Vagina (tissue), 2 donors: ENCODE results near the gene HSD17B2. TPM values are rescaled to one million over a fixed set of nuclear protein-coding genes. Genes with fewer than 3 reads are reported as not detected.
"Not testable (repeated sequence)": the region's sequence is repeated elsewhere in the genome, so short reads cannot be mapped to it uniquely, and the experiment has no call there.

ENCODE experiments used
- DNase-seq, 2 donors: peaks; one replicate each; pipeline ENCODE4 v3.0.0-alpha.2; 2017; ENCODE audit errors: extremely low spot score in 2 of 2
- H3K27ac ChIP-seq: fragments of 200-600 bp; sonication (generic); one replicate; pipeline ENCODE4 v1.5.1; 2019
- H3K27me3 ChIP-seq: fragments of 200-600 bp; sonication (generic); one replicate; pipeline ENCODE4 v1.5.1; 2019
- H3K36me3 ChIP-seq, 2 donors: fragments of 200-600 bp; sonication (generic); one replicate each; pipeline ENCODE4 v1.5.1; 2017 to 2019
- H3K4me1 ChIP-seq: fragments of 200-600 bp; sonication (generic); one replicate; pipeline ENCODE4 v1.5.1; 2019
- H3K4me3 ChIP-seq, 2 donors: fragments of 200-600 bp; sonication (generic); 1 replicate in 1 of 2; 2 replicates in 1 of 2; pipeline ENCODE4 v1.5.1; 2016 to 2019
- H3K9me3 ChIP-seq: fragments of 200-600 bp; sonication (generic); one replicate; pipeline ENCODE4 v1.5.1; 2019
- POLR2A ChIP-seq, 2 donors: fragments of 450-650 bp; IDR thresholded peaks; one replicate each; pipeline ENCODE4 v1.6.1; 2017; ENCODE audit warnings: antibody characterized with exemption in 2 of 2, mild to moderate bottlenecking in 2 of 2, moderate library complexity in 2 of 2
- POLR2AphosphoS5 ChIP-seq, 2 donors: sonication (generic); formaldehyde crosslinking; IDR thresholded peaks; one replicate each; pipeline ENCODE4 v1.9.0; 2017; ENCODE audit warnings: antibody characterized with exemption in 2 of 2, mild to moderate bottlenecking in 2 of 2, low read depth in 1 of 2; ENCODE audit not compliant: insufficient read depth in 1 of 2
- intact Hi-C: fragments of 100-400 bp; cut with DNase I; formaldehyde crosslinking; loops from one replicate; pipeline ENCODE4 v1.15.1; 2023
- total RNA-seq: library from RNA; depleted of rRNA; stranded (reverse); fragments of >200 nt; gene quantifications from one replicate; pipeline ENCODE4 v1.2.3, GENCODE V29; 2016
- TF ChIP-seq, protein P1 (sequence below), 3 experiments: fragments of 450-650 bp in 2 of 3; fragments of 200-600 bp in 1 of 3; sonication (generic) in 1 of 3; IDR thresholded peaks; one replicate each; pipeline ENCODE4 v1.5.1; 2017 to 2019; ENCODE audit warnings: antibody characterized with exemption in 3 of 3, mild to moderate bottlenecking in 2 of 3, moderate library complexity in 2 of 3

HSD17B2 gene
- total RNA-seq, 1 donor from 2014 or later, result 2.9 TPM

DNA sequence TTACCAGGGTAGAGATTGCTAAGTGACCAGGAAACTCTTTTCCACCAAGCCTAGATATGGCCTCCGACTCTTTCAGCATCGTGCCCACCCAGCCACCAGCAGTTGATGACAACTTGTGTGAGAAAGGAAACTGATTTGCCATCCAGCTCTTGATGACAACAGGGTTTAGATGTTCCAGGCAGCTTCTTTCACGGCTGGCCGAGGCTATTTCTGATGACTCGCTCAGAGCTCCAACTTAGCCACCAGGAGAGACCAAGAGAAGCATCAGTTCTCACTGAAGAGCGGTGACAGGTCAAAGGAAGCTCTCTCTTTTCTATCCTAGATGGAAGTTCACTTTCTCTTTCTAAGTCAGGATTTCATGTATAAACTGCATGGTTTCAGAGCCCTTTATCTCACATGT, 73.7 kb downstream of the HSD17B2 start:
- Histone ChIP-seq H3K36me3 (no peaks in the 10 kb centered on the region), H3K27ac (no peak overlapping the region), H3K4me1 (no peaks in the 10 kb centered on the region), H3K4me3 (no peak overlapping the region), H3K27me3 (no peaks in the 10 kb centered on the region), H3K9me3 (no peaks in the 10 kb centered on the region)
- intact Hi-C loops, result no loop called here
- DNase-seq, result no peak
- no peak for TF ChIP-seq POLR2AphosphoS5 (IDR thresholded peaks at IDR 0.05; ENCODE audit: insufficient read depth in 1 of 2, low read depth in 1 of 2)
- TF ChIP-seq, protein P1, sequence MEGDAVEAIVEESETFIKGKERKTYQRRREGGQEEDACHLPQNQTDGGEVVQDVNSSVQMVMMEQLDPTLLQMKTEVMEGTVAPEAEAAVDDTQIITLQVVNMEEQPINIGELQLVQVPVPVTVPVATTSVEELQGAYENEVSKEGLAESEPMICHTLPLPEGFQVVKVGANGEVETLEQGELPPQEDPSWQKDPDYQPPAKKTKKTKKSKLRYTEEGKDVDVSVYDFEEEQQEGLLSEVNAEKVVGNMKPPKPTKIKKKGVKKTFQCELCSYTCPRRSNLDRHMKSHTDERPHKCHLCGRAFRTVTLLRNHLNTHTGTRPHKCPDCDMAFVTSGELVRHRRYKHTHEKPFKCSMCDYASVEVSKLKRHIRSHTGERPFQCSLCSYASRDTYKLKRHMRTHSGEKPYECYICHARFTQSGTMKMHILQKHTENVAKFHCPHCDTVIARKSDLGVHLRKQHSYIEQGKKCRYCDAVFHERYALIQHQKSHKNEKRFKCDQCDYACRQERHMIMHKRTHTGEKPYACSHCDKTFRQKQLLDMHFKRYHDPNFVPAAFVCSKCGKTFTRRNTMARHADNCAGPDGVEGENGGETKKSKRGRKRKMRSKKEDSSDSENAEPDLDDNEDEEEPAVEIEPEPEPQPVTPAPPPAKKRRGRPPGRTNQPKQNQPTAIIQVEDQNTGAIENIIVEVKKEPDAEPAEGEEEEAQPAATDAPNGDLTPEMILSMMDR (IDR thresholded peaks at IDR 0.05), result no peak
- TF ChIP-seq POLR2A (IDR thresholded peaks at IDR 0.05), result no peak

DNA sequence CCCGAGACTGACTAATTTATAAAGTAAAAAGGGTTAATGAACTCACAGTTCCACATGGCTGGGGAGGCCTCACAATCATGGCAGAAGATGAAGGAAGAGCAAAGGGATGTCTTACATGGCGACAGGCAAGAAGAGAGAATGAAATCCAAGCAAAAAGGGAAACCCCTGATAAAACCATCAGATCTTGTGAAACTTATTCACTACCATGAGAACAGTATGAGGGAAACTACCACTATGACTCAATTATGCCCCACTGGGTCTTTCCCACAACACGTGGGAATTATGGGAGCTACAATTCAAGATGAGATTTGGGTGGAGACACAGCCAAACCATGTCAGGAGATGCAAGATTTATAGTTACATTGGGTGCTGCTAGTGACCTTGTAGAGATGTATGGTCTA, 74.2 kb downstream of the HSD17B2 start:
- H3K9me3 ChIP-seq, H3K4me3 ChIP-seq, H3K4me1 ChIP-seq, DNase-seq, H3K27me3 ChIP-seq, H3K27ac ChIP-seq, H3K36me3 ChIP-seq, intact Hi-C loops: not testable (repeated sequence)

GRCh38 chr16:82111944-82112343, 76.9 kb downstream of the HSD17B2 start:
- intact Hi-C loops, result no loop called here
- no peaks in the 10 kb centered on the region for H3K9me3 ChIP-seq
- H3K27me3 ChIP-seq, result no peaks in the 10 kb centered on the region
- H3K4me3 ChIP-seq, result no peak overlapping the region
- H3K4me1 ChIP-seq, result no peaks in the 10 kb centered on the region
- TF ChIP-seq POLR2AphosphoS5 (IDR thresholded peaks at IDR 0.05; ENCODE audit: insufficient read depth in 1 of 2, low read depth in 1 of 2), result no peak
- TF ChIP-seq, protein P1 (IDR thresholded peaks at IDR 0.05), result no peak
- TF ChIP-seq POLR2A (IDR thresholded peaks at IDR 0.05), result no peak
- no peak for DNase-seq
- no peaks in the 10 kb centered on the region for H3K36me3 ChIP-seq
- H3K27ac ChIP-seq, result no peak overlapping the region

GRCh38 chr16:82113741-82114140, 78.7 kb downstream of the HSD17B2 start:
- intact Hi-C loops, result no loop called here
- TF ChIP-seq POLR2AphosphoS5 (IDR thresholded peaks at IDR 0.05; ENCODE audit: insufficient read depth in 1 of 2, low read depth in 1 of 2), result no peak
- TF ChIP-seq, protein P1 (IDR thresholded peaks at IDR 0.05), result no peak
- no peak for TF ChIP-seq POLR2A (IDR thresholded peaks at IDR 0.05)

GRCh38 chr16:82116535-82116934, 81.5 kb downstream of the HSD17B2 start:
- TF ChIP-seq POLR2AphosphoS5 (IDR thresholded peaks at IDR 0.05; ENCODE audit: insufficient read depth in 1 of 2, low read depth in 1 of 2) (no peak), POLR2A (IDR thresholded peaks at IDR 0.05) (no peak)
- TF ChIP-seq, protein P1 (IDR thresholded peaks at IDR 0.05), result no peak
- intact Hi-C loops, result no loop called here
- no peak for DNase-seq
- no peaks in the 10 kb centered on the region for H3K4me1 ChIP-seq
- no peak overlapping the region for H3K27ac ChIP-seq
- H3K4me3 ChIP-seq, result no peak overlapping the region
- H3K36me3 ChIP-seq, result no peaks in the 10 kb centered on the region
- no peaks in the 10 kb centered on the region for H3K9me3 ChIP-seq
- no peaks in the 10 kb centered on the region for H3K27me3 ChIP-seq

More at GRCh38 chr16:82113741-82114140, 78.7 kb downstream of the HSD17B2 start:
- no peaks in the 10 kb centered on the region for H3K4me1 ChIP-seq
- no peaks in the 10 kb centered on the region for H3K27me3 ChIP-seq
- DNase-seq, result no peak
- no peak overlapping the region for H3K4me3 ChIP-seq
- H3K9me3 ChIP-seq, result no peaks in the 10 kb centered on the region
- no peaks in the 10 kb centered on the region for H3K36me3 ChIP-seq
- no peak overlapping the region for H3K27ac ChIP-seq

DNA sequence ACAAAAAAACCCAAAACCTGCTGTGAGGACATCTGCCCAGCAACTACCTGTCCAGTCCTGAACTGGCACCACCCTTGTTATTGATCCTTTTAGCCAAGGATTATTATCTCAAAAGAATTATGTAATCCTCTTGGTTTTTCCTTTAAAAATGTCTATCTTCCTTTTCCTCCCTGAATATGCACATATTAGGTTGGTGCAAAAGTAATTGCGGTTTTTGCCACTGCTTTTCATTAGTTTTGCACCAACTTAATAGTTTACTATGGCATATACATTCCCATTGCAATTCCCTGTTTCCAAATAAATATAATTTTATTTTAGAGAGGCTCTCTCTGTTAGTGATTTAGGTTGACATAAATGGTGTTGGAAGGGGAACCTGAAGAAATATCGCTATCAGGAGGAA, 83.7 kb downstream of the HSD17B2 start:
- TF ChIP-seq POLR2A (IDR thresholded peaks at IDR 0.05) (no peak), POLR2AphosphoS5 (IDR thresholded peaks at IDR 0.05; ENCODE audit: insufficient read depth in 1 of 2, low read depth in 1 of 2) (no peak)
- TF ChIP-seq, protein P1 (IDR thresholded peaks at IDR 0.05), result no peak
- no peaks in the 10 kb centered on the region for H3K9me3 ChIP-seq
- intact Hi-C loops, result no loop called here
- H3K27me3 ChIP-seq, result no peaks in the 10 kb centered on the region
- H3K4me3 ChIP-seq, result no peak overlapping the region
- H3K4me1 ChIP-seq, result no peaks in the 10 kb centered on the region
- H3K27ac ChIP-seq, result no peak overlapping the region
- no peak for DNase-seq
- H3K36me3 ChIP-seq, result no peaks in the 10 kb centered on the region
